GM15510 (cell line): ENCODE results near the gene FBXO10.
A peak's percentile ranks its signal among the peaks of the same experiment; 100 is the strongest.

ENCODE experiments used
- POLR2A ChIP-seq: IDR thresholded peaks from 3 replicates; pipeline ENCODE4 v1.6.1; 2011; ENCODE audit warnings: borderline replicate concordance; ENCODE audit not compliant: insufficient read length; ENCODE audit errors: extremely low read depth

Gene FBXO10

GRCh38 chr9:37575921-37576721 lies at the start of gene FBXO10:
TSS of gene FBXO10 (minus strand) at chr9:37576380. CDS start at chr9:37541768, 34,612 bp downstream.
- peak; percentile 22 for TF ChIP-seq POLR2A

GRCh38 chr9:37625758-37626147 lies 49.6 kb upstream of the FBXO10 start:
- TF ChIP-seq POLR2A = no peak

- TF ChIP-seq POLR2A = no peak
Observed at GRCh38 chr9:37625036-37625757, 49.0 kb upstream of the FBXO10 start.

- no peak for TF ChIP-seq POLR2A
Observed at GRCh38 chr9:37624073-37624472, 47.9 kb upstream of the FBXO10 start.

GRCh38 chr9:37623267-37623666 lies 47.1 kb upstream of the FBXO10 start:
- TF ChIP-seq POLR2A = no peak

- no peak for TF ChIP-seq POLR2A
Observed at GRCh38 chr9:37622462-37622861, 46.3 kb upstream of the FBXO10 start.

GRCh38 chr9:37621273-37622121 lies 45.3 kb upstream of the FBXO10 start:
- no peak for TF ChIP-seq POLR2A

- TF ChIP-seq POLR2A = no peak
Observed at GRCh38 chr9:37620396-37620795, 44.2 kb upstream of the FBXO10 start.

- TF ChIP-seq POLR2A = no peak
Observed at GRCh38 chr9:37619806-37620205, 43.6 kb upstream of the FBXO10 start.

- no peak for TF ChIP-seq POLR2A
Observed at GRCh38 chr9:37618817-37619216, 42.6 kb upstream of the FBXO10 start.

- TF ChIP-seq POLR2A = no peak
Observed at GRCh38 chr9:37617832-37618231, 41.7 kb upstream of the FBXO10 start.

GRCh38 chr9:37617161-37617560 lies 41.0 kb upstream of the FBXO10 start:
- no peak for TF ChIP-seq POLR2A

GRCh38 chr9:37611961-37612360 lies 35.8 kb upstream of the FBXO10 start:
- no peak for TF ChIP-seq POLR2A

- no peak for TF ChIP-seq POLR2A
Observed at GRCh38 chr9:37611014-37611413, 34.8 kb upstream of the FBXO10 start.
